OCI-LY3 (cell line): Measurements from ENCODE around the gene OR10H1.

Experiments used
- H2AFZ ChIP-seq: fragments of 200-600, 300-600 bp; shearing (Covaris generic); 2 replicates; pipeline ENCODE4 v1.6.0; 2014; ENCODE audit warnings: antibody characterized with exemption, low read depth, low read length
- H3K27ac ChIP-seq: fragments of 200-600, 300-600 bp; sonication (generic); 2 replicates; pipeline ENCODE4 v1.5.1; 2014; ENCODE audit warnings: mild to moderate bottlenecking, low read length, moderate library complexity, mixed read lengths
- H3K27me3 ChIP-seq: fragments of 200-600, 300-600 bp; sonication (generic); 2 replicates; pipeline ENCODE4 v1.6.1; 2014; ENCODE audit warnings: low read depth, low read length, mixed read lengths
- H3K36me3 ChIP-seq: fragments of 200-600, 300-600 bp; sonication (generic); replicated peaks from 2 replicates; pipeline ENCODE3; 2014; ENCODE audit warnings: low read depth, low read length, mixed read lengths
- H3K4me1 ChIP-seq: fragments of 300-600, 200-600 bp; sonication (generic); 2 replicates; pipeline ENCODE4 v1.6.1; 2014; ENCODE audit warnings: low read length, mixed read lengths
- H3K4me2 ChIP-seq: fragments of 200-600, 300-600 bp; sonication (generic); 2 replicates; pipeline ENCODE4 v1.6.1; 2014; ENCODE audit warnings: low read length, mixed read lengths
- H3K4me3 ChIP-seq: fragments of 300-600, 200-600 bp; sonication (generic); 2 replicates; pipeline ENCODE4 v1.5.1; 2014; ENCODE audit warnings: antibody characterized with exemption, mild to moderate bottlenecking, low read length, moderate library complexity
- H3K79me2 ChIP-seq: fragments of 300-600, 200-600 bp; shearing (Covaris generic); 2 replicates; pipeline ENCODE4 v1.6.1; 2014; ENCODE audit warnings: mild to moderate bottlenecking, low read length, mixed read lengths
- H3K9ac ChIP-seq: fragments of 300-600, 200-600 bp; shearing (Covaris generic); 2 replicates; pipeline ENCODE4 v1.6.0; 2014; ENCODE audit warnings: mild to moderate bottlenecking, low read length, moderate library complexity
- H3K9me3 ChIP-seq: fragments of 200-600, 300-600 bp; shearing (Covaris generic); 2 replicates; pipeline ENCODE4 v1.6.1; 2014; ENCODE audit warnings: low read length, mixed read lengths; ENCODE audit not compliant: insufficient read depth
- H4K20me1 ChIP-seq: fragments of 200-600, 300-600 bp; sonication (generic); 2 replicates; pipeline ENCODE4 v1.6.1; 2016; ENCODE audit warnings: low read length, mixed read lengths; ENCODE audit not compliant: insufficient read depth
- CTCF ChIP-seq: fragments of 200-600, 300-600 bp; sonication (generic); IDR thresholded peaks from 2 replicates; pipeline ENCODE4 v1.5.1; 2014; ENCODE audit warnings: antibody characterized with exemption, low read length, low read depth
- EZH2phosphoT487 ChIP-seq: fragments of 200-600 bp; shearing (Covaris generic); IDR thresholded peaks from 2 replicates; pipeline ENCODE4 v1.6.1; 2018; ENCODE audit warnings: antibody characterized with exemption, mixed run types, low read depth

OR10H1 gene

GRCh38 chr19:15825753-15826152 is 10.3 kb upstream of the OR10H1 start:
- Histone ChIP-seq H3K79me2 (no peaks in the 10 kb centered on the region), H3K9ac (no peak overlapping the region), H3K27ac (no peak overlapping the region), H3K4me2 (no peak overlapping the region), H4K20me1 (no peaks in the 10 kb centered on the region), H3K27me3 (peaks cover 5% of the 10 kb centered on the region; the same call in 1 of the 2 replicates), H3K4me1 (peaks cover 8% of the 10 kb centered on the region; the same call in 1 of the 2 replicates), H3K9me3 (no peaks in the 10 kb centered on the region), H3K36me3 (no peaks in the 10 kb centered on the region), H2AFZ (no peak overlapping the region), H3K4me3 (no peak overlapping the region)
- TF ChIP-seq EZH2phosphoT487 (no peak), CTCF (no peak)

- Histone ChIP-seq H2AFZ (no peak overlapping the region), H3K9me3 (no peaks in the 10 kb centered on the region), H4K20me1 (no peaks in the 10 kb centered on the region), H3K27me3 (peaks cover 3% of the 10 kb centered on the region; the same call in 1 of the 2 replicates), H3K4me3 (no peak overlapping the region), H3K4me1 (no peaks in the 10 kb centered on the region), H3K4me2 (no peak overlapping the region), H3K36me3 (no peaks in the 10 kb centered on the region), H3K9ac (no peak overlapping the region), H3K79me2 (no peaks in the 10 kb centered on the region), H3K27ac (no peak overlapping the region)
- TF ChIP-seq CTCF (no peak), EZH2phosphoT487 (no peak)
Measured at GRCh38 chr19:15820646-15821045, 5.2 kb upstream of the OR10H1 start.

GRCh38 chr19:15813916-15814315 is 1.5 kb downstream of the OR10H1 start:
- H2AFZ ChIP-seq, result no peak overlapping the region
- H3K79me2 ChIP-seq, result no peaks in the 10 kb centered on the region
- no peaks in the 10 kb centered on the region for H3K36me3 ChIP-seq
- H3K27me3 ChIP-seq, result peaks cover 25% of the 10 kb centered on the region
- no peak overlapping the region for H3K4me3 ChIP-seq
- no peaks in the 10 kb centered on the region for H3K9me3 ChIP-seq
- no peak overlapping the region for H3K4me2 ChIP-seq
- TF ChIP-seq CTCF (no peak), EZH2phosphoT487 (no peak)
- no peak overlapping the region for H3K9ac ChIP-seq
- H3K27ac ChIP-seq, result no peak overlapping the region
- H4K20me1 ChIP-seq, result no peaks in the 10 kb centered on the region
- no peaks in the 10 kb centered on the region for H3K4me1 ChIP-seq

- Histone ChIP-seq H3K27me3 (peaks cover 22% of the 10 kb centered on the region), H3K4me2 (no peak overlapping the region), H4K20me1 (no peaks in the 10 kb centered on the region), H3K4me1 (no peaks in the 10 kb centered on the region), H3K27ac (no peak overlapping the region), H2AFZ (no peak overlapping the region), H3K36me3 (no peaks in the 10 kb centered on the region), H3K4me3 (no peak overlapping the region), H3K79me2 (no peaks in the 10 kb centered on the region), H3K9ac (no peak overlapping the region), H3K9me3 (no peaks in the 10 kb centered on the region)
- TF ChIP-seq EZH2phosphoT487 (no peak), CTCF (no peak)
Measured at GRCh38 chr19:15812060-15812722, 3.3 kb downstream of the OR10H1 start.
